Transverse colon (tissue), 4 donors: ENCODE data around the gene RASSF7.

Source experiments
- CTCF ChIP-seq, 5 experiments: fragments of 200-600 bp in 3 of 5; fragments of 450-650 bp in 2 of 5; sonication (generic) in 3 of 5; IDR thresholded peaks; 1 replicate in 2 of 5; 2 replicates in 3 of 5; pipeline ENCODE4 v1.5.1; 2016 to 2017; ENCODE audit warnings: antibody characterized with exemption in 5 of 5, inconsistent platforms in 3 of 5, mild to moderate bottlenecking in 2 of 5, moderate library complexity in 1 of 5
- EP300 ChIP-seq: sonication (generic); formaldehyde crosslinking; IDR thresholded peaks from one replicate; pipeline ENCODE4 v1.6.1; 2017; ENCODE audit warnings: antibody characterized with exemption, low read depth
- POLR2A ChIP-seq: fragments of 450-650 bp; IDR thresholded peaks from one replicate; pipeline ENCODE4 v1.6.1; 2016; ENCODE audit warnings: antibody characterized with exemption, mild to moderate bottlenecking, moderate library complexity
- POLR2AphosphoS5 ChIP-seq, 3 donors: sonication (generic); formaldehyde crosslinking; IDR thresholded peaks; one replicate each; pipeline ENCODE4 v1.6.1; 2016; ENCODE audit warnings: antibody characterized with exemption in 3 of 3

DNA sequence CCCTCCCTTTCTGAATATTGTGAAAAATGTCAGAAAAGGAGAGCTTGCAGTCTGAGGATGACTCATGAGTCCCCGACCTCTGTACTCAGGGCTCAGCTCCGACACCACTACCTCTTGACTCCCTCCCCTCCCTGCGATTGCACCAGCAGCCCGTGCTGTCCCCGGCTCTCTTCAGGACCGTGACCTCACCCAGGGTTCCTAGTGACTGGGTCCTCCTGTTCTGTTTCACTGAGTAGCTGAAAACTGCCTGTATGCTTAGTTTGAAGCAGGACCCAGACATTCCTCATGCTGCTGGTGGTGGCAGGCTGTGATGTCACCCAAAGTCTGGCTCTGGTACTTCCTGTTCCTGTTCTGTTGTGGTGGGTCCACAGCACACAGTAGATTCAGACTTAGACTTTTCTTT, 27.2 kb downstream of the RASSF7 start:
- no peak for TF ChIP-seq CTCF (IDR thresholded peaks at IDR 0.05)
- TF ChIP-seq POLR2A = no peak
- TF ChIP-seq POLR2AphosphoS5 (IDR thresholded peaks at IDR 0.05) = no peak
- TF ChIP-seq EP300 = no peak
